Activated CD4-positive, alpha-beta T cell treated with anti-CD3 and anti-CD28 coated beads, Interleukin-2, amount 10 ng/mL, durations not matched to agents 24 days and 14 days (primary cell): Measurements from ENCODE around the gene LYRM9. TPM values are rescaled to one million over a fixed set of nuclear protein-coding genes. Genes with fewer than 3 reads are reported as not detected.

Source experiments
- DNase-seq: peaks from one replicate; pipeline ENCODE4 v3.0.0; 2022
- H3K27ac Mint-ChIP-seq: one replicate; pipeline ENCODE4 v1.8.0; 2022; ENCODE audit warnings: mild to moderate bottlenecking, mixed read lengths
- H3K27me3 Mint-ChIP-seq: one replicate; pipeline ENCODE4 v1.8.0; 2022; ENCODE audit warnings: mixed read lengths
- H3K36me3 Mint-ChIP-seq: one replicate; pipeline ENCODE4 v1.8.0; 2022; ENCODE audit warnings: low read depth, mild to moderate bottlenecking, mixed read lengths
- H3K4me1 Mint-ChIP-seq: one replicate; pipeline ENCODE4 v1.8.0; 2021; ENCODE audit warnings: mixed read lengths
- H3K4me3 Mint-ChIP-seq: one replicate; pipeline ENCODE4 v1.8.0; 2022; ENCODE audit warnings: mild to moderate bottlenecking, moderate library complexity, mixed read lengths
- H3K9me3 Mint-ChIP-seq: one replicate; pipeline ENCODE4 v1.8.0; 2021; ENCODE audit warnings: mixed read lengths
- intact Hi-C: fragments of 100-400 bp; cut with micrococcal nuclease; formaldehyde crosslinking; loops from one replicate; pipeline ENCODE4 v1.15.1; 2023
- total RNA-seq: library from RNA; stranded (reverse); gene quantifications from 2 replicates; pipeline ENCODE4 v1.2.3, GENCODE V29; 2022

Gene LYRM9
- total RNA-seq, result 2.4 TPM in 2 replicates

- intact Hi-C loops, result loop anchor here (1.0 to 5.0 kb wide), 3 partner anchors 85 to 358 kb away; partner anchors contain the start of gene NLK
- peak within 1 kb of the TSS; percentile 70 for H3K27ac Mint-ChIP-seq
- H3K4me1 Mint-ChIP-seq, result peaks cover 21% of the 10 kb centered on the region
- H3K27me3 Mint-ChIP-seq, result peaks cover 29% of the 10 kb centered on the region
- DNase-seq, result peak; percentile 99
- peak within 1 kb of the TSS; percentile 83 for H3K4me3 Mint-ChIP-seq
- H3K36me3 Mint-ChIP-seq, result no peaks in the 10 kb centered on the region
- H3K9me3 Mint-ChIP-seq, result no peaks in the 10 kb centered on the region
Measured at GRCh38 chr17:27892866-27893769, at the start of gene LYRM9. LYRM9 (minus strand) TSS chr17:27893365; CDS start chr17:27882694, 10,671 bp downstream.

- Mint-ChIP-seq H3K4me3 (no peak overlapping the region), H3K36me3 (no peaks in the 10 kb centered on the region), H3K27me3 (no peaks in the 10 kb centered on the region), H3K4me1 (peaks cover 2% of the 10 kb centered on the region), H3K9me3 (no peaks in the 10 kb centered on the region), H3K27ac (no peak overlapping the region)
- DNase-seq, result no peak
- intact Hi-C loops, result no loop called here
Measured at GRCh38 chr17:27940503-27941428, 47.6 kb upstream of the LYRM9 start.

- Mint-ChIP-seq H3K9me3 (no peaks in the 10 kb centered on the region), H3K36me3 (no peaks in the 10 kb centered on the region), H3K27ac (no peak overlapping the region), H3K4me1 (peaks cover 2% of the 10 kb centered on the region), H3K27me3 (peaks cover 2% of the 10 kb centered on the region), H3K4me3 (no peak overlapping the region)
- DNase-seq, result no peak
- intact Hi-C loops, result no loop called here
Measured at GRCh38 chr17:27939474-27940465, 46.6 kb upstream of the LYRM9 start.

- H3K4me1 Mint-ChIP-seq, result peaks cover 2% of the 10 kb centered on the region
- no peak overlapping the region for H3K4me3 Mint-ChIP-seq
- intact Hi-C loops, result no loop called here
- H3K27me3 Mint-ChIP-seq, result peaks cover 5% of the 10 kb centered on the region
- H3K9me3 Mint-ChIP-seq, result no peaks in the 10 kb centered on the region
- H3K27ac Mint-ChIP-seq, result no peak overlapping the region
- no peak for DNase-seq
- no peaks in the 10 kb centered on the region for H3K36me3 Mint-ChIP-seq
Measured at GRCh38 chr17:27938864-27939263, 45.7 kb upstream of the LYRM9 start.

GRCh38 chr17:27938241-27938640 is 45.1 kb upstream of the LYRM9 start:
- intact Hi-C loops, result no loop called here
- Mint-ChIP-seq H3K9me3 (no peaks in the 10 kb centered on the region), H3K4me3 (no peak overlapping the region), H3K4me1 (peaks cover 2% of the 10 kb centered on the region), H3K27me3 (peaks cover 5% of the 10 kb centered on the region), H3K36me3 (no peaks in the 10 kb centered on the region), H3K27ac (no peak overlapping the region)
- DNase-seq, result no peak

GRCh38 chr17:27937025-27937546 is 43.9 kb upstream of the LYRM9 start:
- intact Hi-C loops, result no loop called here
- H3K36me3 Mint-ChIP-seq, result no peaks in the 10 kb centered on the region
- H3K27ac Mint-ChIP-seq, result no peak overlapping the region
- peaks cover 2% of the 10 kb centered on the region for H3K4me1 Mint-ChIP-seq
- no peaks in the 10 kb centered on the region for H3K9me3 Mint-ChIP-seq
- DNase-seq, result no peak
- no peak overlapping the region for H3K4me3 Mint-ChIP-seq
- H3K27me3 Mint-ChIP-seq, result peaks cover 5% of the 10 kb centered on the region

GRCh38 chr17:27930000-27930399 is 36.8 kb upstream of the LYRM9 start:
- Mint-ChIP-seq H3K36me3 (no peaks in the 10 kb centered on the region), H3K27me3 (peaks cover 13% of the 10 kb centered on the region), H3K9me3 (no peaks in the 10 kb centered on the region), H3K4me3 (no peak overlapping the region), H3K27ac (no peak overlapping the region), H3K4me1 (no peaks in the 10 kb centered on the region)
- DNase-seq, result no peak
- intact Hi-C loops, result no loop called here

- peaks cover 8% of the 10 kb centered on the region for H3K27me3 Mint-ChIP-seq
- intact Hi-C loops, result no loop called here
- no peak for DNase-seq
- H3K9me3 Mint-ChIP-seq, result no peaks in the 10 kb centered on the region
- H3K4me3 Mint-ChIP-seq, result no peak overlapping the region
- no peaks in the 10 kb centered on the region for H3K36me3 Mint-ChIP-seq
- no peak overlapping the region for H3K27ac Mint-ChIP-seq
- H3K4me1 Mint-ChIP-seq, result no peaks in the 10 kb centered on the region
Measured at GRCh38 chr17:27928587-27928986, 35.4 kb upstream of the LYRM9 start.

- Mint-ChIP-seq H3K4me1 (no peaks in the 10 kb centered on the region), H3K27me3 (peaks cover 8% of the 10 kb centered on the region), H3K4me3 (no peak overlapping the region), H3K9me3 (no peaks in the 10 kb centered on the region), H3K36me3 (no peaks in the 10 kb centered on the region), H3K27ac (no peak overlapping the region)
- no peak for DNase-seq
- intact Hi-C loops, result no loop called here
Measured at GRCh38 chr17:27927781-27928180, 34.6 kb upstream of the LYRM9 start.

- Mint-ChIP-seq H3K4me1 (no peaks in the 10 kb centered on the region), H3K4me3 (no peak overlapping the region), H3K27ac (no peak overlapping the region), H3K36me3 (no peaks in the 10 kb centered on the region), H3K9me3 (no peaks in the 10 kb centered on the region), H3K27me3 (peaks cover 3% of the 10 kb centered on the region)
- no peak for DNase-seq
- intact Hi-C loops, result no loop called here
Measured at GRCh38 chr17:27921599-27921998, 28.4 kb upstream of the LYRM9 start.

GRCh38 chr17:27921077-27921476 is 27.9 kb upstream of the LYRM9 start:
- H3K36me3 Mint-ChIP-seq, result no peaks in the 10 kb centered on the region
- DNase-seq, result no peak
- no peaks in the 10 kb centered on the region for H3K4me1 Mint-ChIP-seq
- no peak overlapping the region for H3K27ac Mint-ChIP-seq
- no peak overlapping the region for H3K4me3 Mint-ChIP-seq
- intact Hi-C loops, result no loop called here
- H3K9me3 Mint-ChIP-seq, result no peaks in the 10 kb centered on the region
- H3K27me3 Mint-ChIP-seq, result peaks cover 3% of the 10 kb centered on the region

- H3K4me3 Mint-ChIP-seq, result no peak overlapping the region
Measured at GRCh38 chr17:27920569-27920968, 27.4 kb upstream of the LYRM9 start.

GRCh38 chr17:27919079-27919478 is 25.9 kb upstream of the LYRM9 start:
- Mint-ChIP-seq H3K4me3 (no peak overlapping the region), H3K27ac (no peak overlapping the region), H3K27me3 (peaks cover 5% of the 10 kb centered on the region), H3K36me3 (no peaks in the 10 kb centered on the region), H3K9me3 (no peaks in the 10 kb centered on the region), H3K4me1 (no peaks in the 10 kb centered on the region)
- intact Hi-C loops, result no loop called here
- DNase-seq, result no peak

More at GRCh38 chr17:27920569-27920968, 27.4 kb upstream of the LYRM9 start:
- H3K4me1 Mint-ChIP-seq, result no peaks in the 10 kb centered on the region
- H3K27me3 Mint-ChIP-seq, result peaks cover 5% of the 10 kb centered on the region
- intact Hi-C loops, result no loop called here
- H3K36me3 Mint-ChIP-seq, result no peaks in the 10 kb centered on the region
- H3K9me3 Mint-ChIP-seq, result no peaks in the 10 kb centered on the region
- DNase-seq, result no peak
- no peak overlapping the region for H3K27ac Mint-ChIP-seq
